Activated naive CD8-positive, alpha-beta T cell (primary cell): ENCODE data around the gene KLK1.
"Not testable (repeated sequence)": the region's sequence is repeated elsewhere in the genome, so short reads cannot be mapped to it uniquely, and the experiment has no call there.

Experiments
- H3K27ac Mint-ChIP-seq: one replicate; pipeline ENCODE4 v1.8.0; 2021; ENCODE audit warnings: mixed read lengths
- H3K27me3 Mint-ChIP-seq: one replicate; pipeline ENCODE4 v1.8.0; 2021; ENCODE audit warnings: mixed read lengths
- H3K36me3 Mint-ChIP-seq: one replicate; pipeline ENCODE4 v1.8.0; 2021; ENCODE audit warnings: mixed read lengths
- H3K4me1 Mint-ChIP-seq: one replicate; pipeline ENCODE4 v1.8.0; 2021; ENCODE audit warnings: low read depth, mixed read lengths
- H3K4me3 Mint-ChIP-seq: one replicate; pipeline ENCODE4 v1.8.0; 2021; ENCODE audit warnings: mild to moderate bottlenecking, mixed read lengths
- H3K9me3 Mint-ChIP-seq: one replicate; pipeline ENCODE4 v1.8.0; 2021; ENCODE audit warnings: low read depth, mixed read lengths

Gene KLK1

GRCh38 chr19:50778906-50779430, 44.6 kb downstream of the KLK1 start:
- no peak overlapping the region for H3K27ac Mint-ChIP-seq

GRCh38 chr19:50777830-50778303, 45.7 kb downstream of the KLK1 start:
- Mint-ChIP-seq H3K4me3 (no peak overlapping the region), H3K9me3 (no peaks in the 10 kb centered on the region), H3K4me1 (peaks cover 7% of the 10 kb centered on the region), H3K36me3 (no peaks in the 10 kb centered on the region), H3K27ac (no peak overlapping the region), H3K27me3 (peaks cover 50% of the 10 kb centered on the region)

More at GRCh38 chr19:50778906-50779430, 44.6 kb downstream of the KLK1 start:
- Mint-ChIP-seq H3K36me3 (no peaks in the 10 kb centered on the region), H3K27me3 (peaks cover 47% of the 10 kb centered on the region), H3K4me3 (no peak overlapping the region), H3K9me3 (no peaks in the 10 kb centered on the region), H3K4me1 (peaks cover 13% of the 10 kb centered on the region)

- no peak overlapping the region for H3K4me3 Mint-ChIP-seq
- H3K36me3 Mint-ChIP-seq = no peaks in the 10 kb centered on the region
- H3K27ac Mint-ChIP-seq = no peak overlapping the region
- peaks cover 47% of the 10 kb centered on the region for H3K27me3 Mint-ChIP-seq
- H3K9me3 Mint-ChIP-seq = no peaks in the 10 kb centered on the region
- peaks cover 5% of the 10 kb centered on the region for H3K4me1 Mint-ChIP-seq
Observed at GRCh38 chr19:50777261-50777660, 46.3 kb downstream of the KLK1 start.

GRCh38 chr19:50776131-50776530, 47.5 kb downstream of the KLK1 start:
- no peak overlapping the region for H3K27ac Mint-ChIP-seq
- H3K4me3 Mint-ChIP-seq = no peak overlapping the region
- H3K4me1 Mint-ChIP-seq = peaks cover 5% of the 10 kb centered on the region
- peaks cover 47% of the 10 kb centered on the region for H3K27me3 Mint-ChIP-seq
- H3K36me3 Mint-ChIP-seq = no peaks in the 10 kb centered on the region
- no peaks in the 10 kb centered on the region for H3K9me3 Mint-ChIP-seq

GRCh38 chr19:50773454-50773853, 50.1 kb downstream of the KLK1 start:
- not testable (repeated sequence) for H3K27ac Mint-ChIP-seq, H3K4me3 Mint-ChIP-seq, H3K9me3 Mint-ChIP-seq, H3K4me1 Mint-ChIP-seq, H3K36me3 Mint-ChIP-seq
- peaks cover 31% of the 10 kb centered on the region for H3K27me3 Mint-ChIP-seq

- peaks cover 28% of the 10 kb centered on the region for H3K27me3 Mint-ChIP-seq
- H3K4me1 Mint-ChIP-seq, H3K36me3 Mint-ChIP-seq, H3K4me3 Mint-ChIP-seq, H3K27ac Mint-ChIP-seq, H3K9me3 Mint-ChIP-seq: not testable (repeated sequence)
Observed at GRCh38 chr19:50772912-50773311, 50.7 kb downstream of the KLK1 start.

- Mint-ChIP-seq H3K9me3 (no peaks in the 10 kb centered on the region), H3K27ac (no peak overlapping the region), H3K27me3 (peaks cover 25% of the 10 kb centered on the region), H3K36me3 (no peaks in the 10 kb centered on the region), H3K4me3 (no peak overlapping the region), H3K4me1 (no peaks in the 10 kb centered on the region)
Observed at GRCh38 chr19:50772476-50772875, 51.1 kb downstream of the KLK1 start.

- Mint-ChIP-seq H3K4me1 (no peaks in the 10 kb centered on the region), H3K27me3 (peaks cover 20% of the 10 kb centered on the region), H3K27ac (no peak overlapping the region), H3K4me3 (no peak overlapping the region), H3K9me3 (no peaks in the 10 kb centered on the region), H3K36me3 (no peaks in the 10 kb centered on the region)
Observed at GRCh38 chr19:50770888-50771287, 52.7 kb downstream of the KLK1 start.

GRCh38 chr19:50770164-50770563, 53.4 kb downstream of the KLK1 start, which contains the start of gene GPR32:
Gene GPR32, plus strand, starts transcription at chr19:50770464. Its CDS starts 137 bp downstream, at chr19:50770601.
- H3K4me3 Mint-ChIP-seq, H3K27ac Mint-ChIP-seq, H3K9me3 Mint-ChIP-seq, H3K36me3 Mint-ChIP-seq, H3K4me1 Mint-ChIP-seq: not testable (repeated sequence)
- H3K27me3 Mint-ChIP-seq = peaks cover 17% of the 10 kb centered on the region
